HepG2 (cell line): ENCODE data around the gene EPHA4.

Experiments used
- CCAR2 ChIP-seq: fragments of 200-400 bp; formaldehyde crosslinking; optimal IDR thresholded peaks from 2 replicates; pipeline ENCODE3; 2018; ENCODE audit warnings: low read depth, mild to moderate bottlenecking, low read length, moderate library complexity
- RARA ChIP-seq: IDR thresholded peaks from 2 replicates; pipeline ENCODE4 v1.6.1; 2016; ENCODE audit warnings: missing genetic modification reagents, missing compliant biosample characterization
- SPEN ChIP-seq: sonication (generic); formaldehyde crosslinking; IDR thresholded peaks from 2 replicates; pipeline ENCODE4 v1.5.1; 2020; ENCODE audit warnings: low read depth, mild to moderate bottlenecking, missing genetic modification reagents
- TGIF2 ChIP-seq: IDR thresholded peaks from 2 replicates; pipeline ENCODE4 v1.6.1; 2016; ENCODE audit warnings: control low read depth, missing compliant biosample characterization
- ZFX ChIP-seq: sonication (generic); formaldehyde crosslinking; IDR thresholded peaks from 2 replicates; pipeline ENCODE4 v1.4.0; 2020; ENCODE audit warnings: mild to moderate bottlenecking, low read depth, missing genetic modification reagents, moderate library complexity

GRCh38 chr2:221589696-221590095 is 17.6 kb upstream of the EPHA4 start:
- no peak for TF ChIP-seq ZFX (CRISPR knock-in tag)
- TF ChIP-seq TGIF2 (CRISPR knock-in tag) = no peak
- TF ChIP-seq SPEN (CRISPR knock-in tag) = no peak
- TF ChIP-seq CCAR2 = no peak
- no peak for TF ChIP-seq RARA (CRISPR knock-in tag)
